GM12873 (cell line): ENCODE measurements around the gene NRCAM.

Source experiments
- TF ChIP-seq, protein P1 (sequence below): IDR thresholded peaks from 2 replicates; pipeline ENCODE4 v1.5.1; 2012; ENCODE audit warnings: low read depth, mild to moderate bottlenecking, moderate library complexity, low read length, control low read depth; ENCODE audit not compliant: insufficient read depth; ENCODE audit errors: missing control alignments

NRCAM gene

DNA sequence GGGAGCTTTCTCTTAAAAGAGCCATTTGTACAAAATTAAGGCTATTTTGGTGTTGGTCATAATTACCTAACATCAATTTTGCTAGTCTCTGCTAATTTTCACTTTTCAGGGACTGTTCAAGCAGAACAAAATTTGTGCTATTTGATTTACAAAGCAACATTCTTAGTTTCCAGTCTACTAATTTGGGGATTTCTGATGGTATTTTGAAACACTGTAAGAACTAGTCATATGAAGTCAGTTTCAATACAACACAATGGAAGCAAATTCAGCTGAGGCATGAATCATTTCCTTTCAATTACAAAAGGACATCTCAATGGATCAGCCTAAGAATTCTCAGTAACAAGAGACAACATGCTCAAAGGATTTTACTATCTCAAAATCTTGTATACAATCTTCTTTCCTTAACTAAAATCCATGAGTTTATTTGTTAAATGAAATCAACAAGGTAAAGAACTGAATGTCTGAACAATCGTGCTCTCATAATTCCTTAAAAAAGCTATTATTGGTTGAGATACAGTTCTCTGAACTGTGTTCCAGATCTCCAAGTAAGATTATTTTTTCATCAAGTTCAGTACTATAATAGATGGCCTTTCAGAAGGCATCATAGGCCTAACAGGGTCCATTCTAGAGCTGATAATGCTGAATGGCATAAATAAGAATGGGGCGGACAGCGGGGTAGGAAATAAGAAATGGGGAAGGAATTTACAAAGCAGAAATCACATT is 144.6 kb downstream of the NRCAM start:
- TF ChIP-seq, protein P1, sequence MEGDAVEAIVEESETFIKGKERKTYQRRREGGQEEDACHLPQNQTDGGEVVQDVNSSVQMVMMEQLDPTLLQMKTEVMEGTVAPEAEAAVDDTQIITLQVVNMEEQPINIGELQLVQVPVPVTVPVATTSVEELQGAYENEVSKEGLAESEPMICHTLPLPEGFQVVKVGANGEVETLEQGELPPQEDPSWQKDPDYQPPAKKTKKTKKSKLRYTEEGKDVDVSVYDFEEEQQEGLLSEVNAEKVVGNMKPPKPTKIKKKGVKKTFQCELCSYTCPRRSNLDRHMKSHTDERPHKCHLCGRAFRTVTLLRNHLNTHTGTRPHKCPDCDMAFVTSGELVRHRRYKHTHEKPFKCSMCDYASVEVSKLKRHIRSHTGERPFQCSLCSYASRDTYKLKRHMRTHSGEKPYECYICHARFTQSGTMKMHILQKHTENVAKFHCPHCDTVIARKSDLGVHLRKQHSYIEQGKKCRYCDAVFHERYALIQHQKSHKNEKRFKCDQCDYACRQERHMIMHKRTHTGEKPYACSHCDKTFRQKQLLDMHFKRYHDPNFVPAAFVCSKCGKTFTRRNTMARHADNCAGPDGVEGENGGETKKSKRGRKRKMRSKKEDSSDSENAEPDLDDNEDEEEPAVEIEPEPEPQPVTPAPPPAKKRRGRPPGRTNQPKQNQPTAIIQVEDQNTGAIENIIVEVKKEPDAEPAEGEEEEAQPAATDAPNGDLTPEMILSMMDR: no peak

DNA sequence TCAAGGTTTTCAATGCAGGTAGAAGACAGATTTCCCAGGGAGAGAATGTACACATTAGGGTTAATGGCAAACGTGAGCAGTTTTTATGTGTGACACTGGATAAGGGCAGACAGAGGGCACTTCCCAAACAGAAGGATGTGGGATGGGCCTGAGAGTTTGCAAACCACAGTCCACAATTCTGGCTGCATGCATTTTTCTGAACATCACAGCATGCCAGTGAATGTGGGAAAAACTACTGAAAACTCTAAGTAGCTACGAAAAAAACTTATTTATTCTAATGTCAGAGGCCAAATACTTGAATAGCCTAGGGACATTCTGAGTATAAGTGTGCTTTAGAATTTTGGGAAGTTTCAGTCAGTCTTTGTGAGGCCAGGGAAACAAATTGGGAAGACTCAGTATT is 145.9 kb downstream of the NRCAM start:
- TF ChIP-seq, protein P1: no peak

DNA sequence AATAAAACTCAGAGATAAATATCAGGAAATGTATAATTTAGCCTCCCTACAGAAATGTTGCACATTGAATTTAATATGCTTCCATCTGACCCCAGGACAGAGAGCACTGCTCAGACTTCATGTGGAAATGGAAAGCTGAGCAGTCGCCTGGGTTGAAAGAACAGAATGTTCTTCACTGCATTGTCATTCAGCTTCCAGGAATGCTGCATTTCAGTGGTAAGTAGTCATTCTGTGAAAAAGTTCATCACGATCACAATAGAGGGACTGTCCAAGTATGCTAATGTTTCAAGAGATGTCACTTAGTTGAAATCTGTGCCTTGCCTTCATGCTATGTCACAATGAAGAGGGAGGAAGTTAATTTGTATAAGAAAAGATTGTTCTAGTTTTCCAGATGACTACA is 147.3 kb downstream of the NRCAM start:
- TF ChIP-seq, protein P1: no peak

DNA sequence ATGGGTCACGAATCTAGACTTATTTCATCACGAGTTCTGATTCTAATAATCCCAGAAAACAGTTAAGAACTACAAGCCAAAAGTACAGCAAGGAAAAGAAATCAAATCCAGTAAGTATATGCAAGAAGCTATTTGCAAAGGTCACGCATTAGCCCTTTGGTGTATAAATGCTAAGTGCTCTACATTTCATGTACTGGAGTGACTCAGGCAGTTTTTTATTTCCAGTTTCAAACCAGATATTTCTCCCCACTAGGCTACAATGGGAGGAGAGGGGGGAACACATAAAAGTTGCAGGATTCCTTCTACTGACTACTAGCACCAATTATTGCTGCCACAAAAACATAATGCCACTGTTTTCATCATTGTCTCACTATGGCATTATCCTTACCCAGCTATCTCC is 148.0 kb downstream of the NRCAM start:
- TF ChIP-seq, protein P1: no peak

DNA sequence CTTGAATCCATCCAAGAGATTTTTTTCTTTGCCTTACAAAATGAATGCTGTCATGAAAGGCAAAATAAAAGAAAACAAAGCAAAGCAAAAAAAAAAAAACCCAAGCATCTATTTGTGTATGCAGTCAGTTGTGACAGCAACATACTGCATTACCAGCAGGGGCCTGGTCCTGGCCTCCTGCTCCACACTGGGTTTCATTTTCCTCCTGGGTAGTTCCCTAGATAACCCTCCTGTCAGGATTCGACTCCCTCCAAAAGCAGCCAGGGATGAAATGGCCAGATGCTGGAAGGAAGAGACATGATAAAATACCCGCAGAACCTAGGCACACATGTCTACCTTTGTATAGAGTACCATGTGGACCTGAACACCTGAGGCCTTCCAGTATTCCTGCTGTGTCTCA is 148.6 kb downstream of the NRCAM start:
- TF ChIP-seq, protein P1: peak; percentile 5

DNA sequence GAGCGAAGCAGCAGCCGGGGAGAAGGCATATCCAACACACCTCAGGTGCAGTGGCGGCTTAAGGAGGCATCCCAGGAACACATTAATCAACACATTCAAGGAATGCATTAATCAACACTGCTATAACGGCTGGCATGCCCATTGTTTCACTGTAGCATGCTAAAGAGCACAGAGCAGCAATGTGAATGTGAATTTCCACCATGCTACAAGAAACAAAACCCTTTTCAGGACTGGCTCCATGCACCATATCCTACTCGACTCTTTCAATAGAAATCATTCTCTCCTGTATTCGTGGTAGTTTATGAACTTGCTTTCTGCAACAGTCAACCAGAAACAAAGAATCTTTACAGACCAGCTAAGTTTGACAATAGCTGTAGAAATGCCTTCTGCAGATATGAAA is 149.0 kb downstream of the NRCAM start:
- TF ChIP-seq, protein P1: no peak

DNA sequence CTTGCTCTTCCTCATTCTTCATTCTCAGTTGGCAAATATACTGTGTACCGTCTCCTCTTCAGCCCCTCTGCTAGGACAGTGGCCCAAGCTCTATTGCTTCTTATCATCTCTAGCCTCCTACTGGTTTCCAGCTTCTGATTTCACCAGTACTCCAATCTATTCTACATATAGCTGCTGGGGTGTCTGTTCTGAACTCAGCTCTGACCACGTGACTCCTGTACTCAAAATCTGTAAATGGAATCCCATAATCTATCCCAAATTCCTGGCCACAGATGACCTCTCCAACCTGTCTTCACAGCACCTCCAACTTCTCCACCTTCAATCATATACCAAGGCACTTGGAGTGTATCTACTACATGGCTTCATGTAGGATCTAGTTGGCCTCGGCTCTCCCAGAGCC is 152.9 kb downstream of the NRCAM start:
- TF ChIP-seq, protein P1: no peak

DNA sequence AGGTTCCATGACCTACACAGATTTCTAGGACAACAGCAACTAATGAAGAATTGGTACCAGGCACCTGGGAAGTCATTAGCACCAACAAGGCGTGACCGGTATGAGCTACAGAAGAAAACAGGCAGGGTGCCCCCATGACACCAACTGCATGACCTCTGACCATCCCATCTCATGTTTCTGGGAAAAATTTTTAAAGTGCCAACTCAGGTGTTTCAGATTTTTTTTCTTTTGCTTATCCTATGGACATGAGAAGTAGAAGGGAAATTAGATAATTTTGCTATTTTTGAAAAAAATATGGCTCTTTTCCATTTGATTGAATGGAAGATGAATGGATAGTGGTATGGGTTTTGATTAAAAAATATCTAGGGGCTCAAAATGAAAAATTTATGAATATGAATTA is 154.8 kb downstream of the NRCAM start:
- TF ChIP-seq, protein P1: no peak
